Breast epithelium (tissue), 3 donors: ENCODE data around the gene SLC6A3.

Source experiments
- POLR2A ChIP-seq: fragments of 450-650 bp; IDR thresholded peaks from one replicate; pipeline ENCODE4 v1.6.1; 2016; ENCODE audit warnings: antibody characterized with exemption, mild to moderate bottlenecking, moderate library complexity
- TF ChIP-seq, protein P1 (sequence below), 3 donors: fragments of 450-650 bp; IDR thresholded peaks; one replicate each; pipeline ENCODE4 v1.5.1; 2016 to 2017; ENCODE audit warnings: antibody characterized with exemption in 3 of 3, mild to moderate bottlenecking in 3 of 3, moderate library complexity in 3 of 3

DNA sequence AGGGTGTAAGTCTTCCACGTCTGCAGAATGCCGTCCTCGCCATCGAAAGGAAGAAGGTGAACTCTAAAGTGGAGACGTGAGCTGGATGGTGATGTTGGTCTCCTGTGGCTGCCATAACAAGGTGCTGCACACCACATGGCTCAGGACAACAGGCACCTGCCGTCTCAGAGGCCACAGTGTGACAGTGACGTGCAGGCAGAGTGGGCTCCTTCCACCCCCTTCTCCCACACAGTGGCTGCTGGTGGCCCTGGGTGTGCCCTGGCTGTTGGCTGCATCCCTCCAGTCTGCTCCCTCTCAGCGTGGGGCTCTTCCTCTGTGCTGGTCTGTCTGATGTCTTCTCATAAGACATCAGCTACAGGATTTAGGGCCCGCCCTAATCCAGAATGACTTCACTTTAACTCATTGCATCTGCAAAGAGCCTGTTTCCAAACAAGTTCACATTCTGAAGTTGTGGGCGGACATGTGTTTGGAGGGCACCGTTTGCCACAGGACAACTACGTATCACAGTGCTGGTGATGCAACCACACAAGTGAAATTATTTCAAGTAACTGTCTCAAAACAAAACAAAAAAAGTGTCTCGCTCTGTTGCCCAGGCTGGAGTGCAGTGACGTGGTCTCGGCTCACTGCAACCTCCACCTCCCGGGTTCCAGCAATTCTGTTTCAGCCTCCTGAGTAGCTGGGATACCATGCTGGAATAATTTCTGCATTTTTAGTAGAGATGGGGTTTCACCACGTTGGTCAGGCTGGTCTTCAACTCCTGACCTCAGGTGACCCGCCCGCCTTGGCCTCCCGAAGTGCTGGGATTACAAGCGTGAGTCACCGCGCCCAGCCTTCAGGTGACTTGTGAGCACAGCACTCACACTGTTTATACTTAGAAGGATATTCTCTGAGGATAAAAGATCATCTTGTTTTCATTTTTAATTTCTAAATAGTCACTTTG is 69.1 kb downstream of the SLC6A3 start:
- no peak for TF ChIP-seq POLR2A
- TF ChIP-seq, protein P1, sequence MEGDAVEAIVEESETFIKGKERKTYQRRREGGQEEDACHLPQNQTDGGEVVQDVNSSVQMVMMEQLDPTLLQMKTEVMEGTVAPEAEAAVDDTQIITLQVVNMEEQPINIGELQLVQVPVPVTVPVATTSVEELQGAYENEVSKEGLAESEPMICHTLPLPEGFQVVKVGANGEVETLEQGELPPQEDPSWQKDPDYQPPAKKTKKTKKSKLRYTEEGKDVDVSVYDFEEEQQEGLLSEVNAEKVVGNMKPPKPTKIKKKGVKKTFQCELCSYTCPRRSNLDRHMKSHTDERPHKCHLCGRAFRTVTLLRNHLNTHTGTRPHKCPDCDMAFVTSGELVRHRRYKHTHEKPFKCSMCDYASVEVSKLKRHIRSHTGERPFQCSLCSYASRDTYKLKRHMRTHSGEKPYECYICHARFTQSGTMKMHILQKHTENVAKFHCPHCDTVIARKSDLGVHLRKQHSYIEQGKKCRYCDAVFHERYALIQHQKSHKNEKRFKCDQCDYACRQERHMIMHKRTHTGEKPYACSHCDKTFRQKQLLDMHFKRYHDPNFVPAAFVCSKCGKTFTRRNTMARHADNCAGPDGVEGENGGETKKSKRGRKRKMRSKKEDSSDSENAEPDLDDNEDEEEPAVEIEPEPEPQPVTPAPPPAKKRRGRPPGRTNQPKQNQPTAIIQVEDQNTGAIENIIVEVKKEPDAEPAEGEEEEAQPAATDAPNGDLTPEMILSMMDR (IDR thresholded peaks at IDR 0.05): no peak
